ENCODE measurements around the gene ABLIM1.

Gene ABLIM1

DNA sequence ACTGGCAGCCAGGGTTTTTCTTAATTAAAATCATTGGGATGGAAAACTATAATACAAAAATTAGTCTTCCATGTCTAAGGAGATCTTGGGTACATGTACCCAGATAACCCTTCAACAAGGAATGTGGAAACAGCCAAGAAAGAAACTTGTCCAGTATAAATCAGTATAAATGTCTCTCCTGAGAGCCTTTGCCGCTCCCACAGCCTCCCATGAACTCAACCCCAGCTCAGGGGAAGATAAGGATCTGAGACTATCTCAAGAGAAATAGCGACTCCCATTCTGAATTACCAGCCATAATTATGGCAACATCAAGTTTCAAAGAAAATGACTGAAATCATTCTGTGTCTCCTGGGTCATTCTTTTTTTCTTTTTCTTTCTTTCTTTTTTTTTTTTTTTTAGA, 221.1 kb downstream of the ABLIM1 start:
- DNase-seq: no peak

GRCh38 chr10:114432566-114433093, 225.4 kb downstream of the ABLIM1 start:
- no peak for DNase-seq

- no peak for DNase-seq
Measured at GRCh38 chr10:114431414-114432135, 226.5 kb downstream of the ABLIM1 start.

- DNase-seq: no peak
Measured at GRCh38 chr10:114430688-114431413, 227.2 kb downstream of the ABLIM1 start.

GRCh38 chr10:114429581-114430335, 228.3 kb downstream of the ABLIM1 start:
- DNase-seq: no peak

DNA sequence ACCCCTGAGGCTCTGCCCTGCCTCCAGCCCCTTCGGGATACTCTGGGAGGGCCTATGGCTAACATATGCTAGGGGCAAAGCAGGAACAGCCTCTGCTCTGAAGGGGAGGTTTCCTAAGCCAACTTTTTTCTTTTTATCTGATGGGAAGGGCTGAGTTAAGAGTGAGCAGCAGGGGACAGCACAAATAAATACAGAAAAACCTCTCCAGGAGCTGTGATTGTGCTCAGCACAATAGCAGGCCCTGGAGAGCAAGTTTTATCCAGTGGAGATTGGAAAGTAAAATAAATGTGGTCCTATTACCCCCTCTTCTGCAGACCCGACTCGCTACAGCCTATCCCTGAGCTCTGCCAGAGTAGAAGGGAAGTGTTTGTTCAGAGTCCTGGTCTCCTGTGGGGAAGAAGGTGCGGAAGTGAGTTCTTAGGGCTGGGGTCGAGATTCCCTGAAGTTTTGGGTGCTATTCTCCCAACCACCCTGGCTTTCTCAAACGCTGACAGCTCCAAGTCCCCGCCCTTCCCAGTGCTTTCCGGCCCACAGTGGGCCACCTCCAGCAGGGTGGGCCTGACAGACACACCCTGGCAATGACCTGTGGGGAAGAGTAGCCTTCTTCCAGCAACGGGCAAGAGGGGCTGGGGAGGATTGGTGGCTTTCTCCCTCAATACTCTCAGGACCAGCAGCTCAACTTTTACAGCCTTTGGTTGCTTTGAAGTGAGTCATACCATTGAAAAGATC, 230.8 kb downstream of the ABLIM1 start:
- DNase-seq: no peak

DNA sequence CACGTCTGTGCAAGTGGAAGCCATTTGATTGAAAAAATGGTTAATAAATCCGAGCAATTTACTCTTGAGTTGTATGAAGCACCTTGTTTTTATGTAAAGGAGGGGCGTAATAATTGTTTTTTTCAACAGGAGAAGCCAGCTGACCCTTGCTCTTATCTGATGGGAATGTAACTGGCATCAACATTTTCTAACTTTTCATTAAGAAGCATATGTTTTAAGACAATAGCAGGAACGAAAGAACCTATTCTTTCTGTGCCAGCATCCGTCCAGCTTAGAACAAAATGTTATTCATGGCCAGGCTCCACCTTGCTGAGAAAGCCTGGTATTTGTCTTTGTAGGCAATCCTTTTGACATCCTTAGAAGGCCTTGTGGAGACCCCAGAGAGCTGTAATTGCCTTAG, 231.6 kb downstream of the ABLIM1 start:
- no peak for DNase-seq

GRCh38 chr10:114420811-114421485, 237.1 kb downstream of the ABLIM1 start:
- no peak for DNase-seq

DNA sequence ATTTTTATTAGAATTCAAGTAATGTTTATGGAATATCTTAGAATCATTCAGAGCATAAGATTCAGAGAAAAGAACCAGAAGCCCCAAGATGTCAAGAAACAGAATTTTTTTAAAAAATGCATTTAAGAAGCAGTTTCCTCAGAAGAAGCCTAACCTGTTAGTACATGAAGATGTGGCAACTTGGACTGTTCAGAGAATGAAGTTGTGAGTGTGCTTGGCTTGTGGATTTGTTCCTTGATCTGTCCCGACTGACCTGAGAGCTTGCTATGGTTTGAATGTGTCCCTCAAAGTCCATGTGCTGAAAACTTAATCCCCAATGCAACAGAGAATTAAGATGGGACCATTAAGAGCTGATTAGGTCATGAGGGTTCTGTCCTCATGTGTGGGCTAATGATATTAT, 240.0 kb downstream of the ABLIM1 start:
- DNase-seq: no peak

- DNase-seq: no peak
Measured at GRCh38 chr10:114412907-114413797, 244.9 kb downstream of the ABLIM1 start.

GRCh38 chr10:114408968-114409444, 249.1 kb downstream of the ABLIM1 start:
- no peak for DNase-seq

- no peak for DNase-seq
Measured at GRCh38 chr10:114408112-114408967, 249.7 kb downstream of the ABLIM1 start.

DNA sequence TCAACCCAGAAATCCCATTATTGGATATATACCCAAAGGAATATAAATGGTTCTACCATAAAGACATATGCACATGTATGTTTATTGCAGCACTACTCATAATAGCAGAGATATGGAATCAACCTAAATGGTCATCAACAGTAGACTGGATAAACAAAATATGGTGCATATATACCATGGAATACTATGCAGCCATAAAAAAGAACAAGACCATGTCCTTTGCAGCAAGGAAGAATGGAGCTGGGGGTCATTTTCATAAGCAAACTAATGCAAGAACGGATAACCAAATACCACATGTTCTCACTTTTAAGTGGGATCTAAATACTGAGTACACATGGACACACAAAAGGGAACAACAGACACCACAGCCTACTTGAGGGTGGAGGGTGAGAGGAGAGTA, 251.6 kb downstream of the ABLIM1 start:
- DNase-seq: no peak

DNA sequence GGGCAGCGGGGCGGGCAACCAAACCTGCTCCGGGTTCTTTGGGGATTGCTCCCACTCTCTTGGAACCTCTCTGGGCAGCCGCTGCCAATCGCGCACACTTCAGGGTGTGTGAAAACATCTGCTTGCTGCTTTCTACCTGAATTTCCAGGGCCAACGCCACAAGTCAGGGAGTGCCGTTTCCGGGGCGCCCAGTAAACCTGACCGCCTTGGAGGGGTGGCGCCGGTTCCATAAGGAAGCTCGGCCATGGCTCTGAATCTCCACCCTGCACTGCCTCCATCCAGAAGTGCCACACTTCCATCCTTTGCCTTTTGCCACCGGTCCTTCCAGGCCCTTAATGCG, 253.1 kb downstream of the ABLIM1 start:
- no peak for DNase-seq

DNA sequence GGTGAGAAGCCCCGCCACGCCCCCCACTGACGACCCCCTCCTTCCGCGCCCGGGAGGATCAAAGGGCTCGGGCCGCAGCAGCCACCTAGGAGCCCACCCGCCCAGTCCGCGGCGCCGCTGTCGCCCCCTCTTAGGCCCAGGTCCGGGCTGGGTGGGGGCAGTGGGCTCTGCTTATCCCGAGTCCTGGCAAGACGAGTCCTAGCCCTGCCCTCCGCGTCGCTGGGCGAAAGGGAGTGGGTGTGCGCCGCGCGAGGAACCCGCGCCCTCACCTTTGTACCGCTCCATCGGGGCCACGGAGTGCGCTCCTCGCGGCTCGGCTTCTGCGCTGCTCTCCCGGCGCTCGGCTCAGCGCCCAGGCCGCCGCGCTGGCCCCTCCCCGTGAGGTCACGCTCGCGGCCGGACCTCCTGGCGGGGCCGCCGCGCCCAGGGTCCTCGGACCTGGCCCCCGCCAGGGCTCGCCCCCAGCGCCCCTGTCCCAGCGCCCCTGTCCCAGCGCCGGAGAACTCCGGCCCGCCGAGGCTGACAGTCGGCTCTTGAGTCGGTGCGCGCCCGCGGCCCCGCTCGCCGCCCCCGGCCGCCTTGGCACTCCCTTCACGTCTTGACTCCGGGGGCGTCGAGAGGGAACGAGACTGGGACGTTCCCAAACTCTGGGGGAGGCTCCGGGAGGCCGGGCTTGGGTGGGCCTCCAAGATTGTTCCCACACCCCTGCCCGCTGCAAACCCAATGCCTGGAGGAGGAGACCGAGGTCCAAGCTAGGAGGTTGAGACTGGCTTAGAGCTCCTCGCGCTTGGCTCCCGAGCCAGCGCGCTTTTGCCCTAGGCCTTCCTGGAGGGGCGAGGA, 253.7 kb downstream of the ABLIM1 start, which contains the start of gene AFAP1L2:
Gene AFAP1L2 (minus strand): TSS at position 332 of the 840 bp plus-strand sequence. CDS start 47 bp downstream, at position 285.
- DNase-seq: no peak

GRCh38 chr10:114403541-114404161, 254.4 kb downstream of the ABLIM1 start:
- no peak for DNase-seq

GRCh38 chr10:114402871-114403540, 255.1 kb downstream of the ABLIM1 start:
- no peak for DNase-seq

DNA sequence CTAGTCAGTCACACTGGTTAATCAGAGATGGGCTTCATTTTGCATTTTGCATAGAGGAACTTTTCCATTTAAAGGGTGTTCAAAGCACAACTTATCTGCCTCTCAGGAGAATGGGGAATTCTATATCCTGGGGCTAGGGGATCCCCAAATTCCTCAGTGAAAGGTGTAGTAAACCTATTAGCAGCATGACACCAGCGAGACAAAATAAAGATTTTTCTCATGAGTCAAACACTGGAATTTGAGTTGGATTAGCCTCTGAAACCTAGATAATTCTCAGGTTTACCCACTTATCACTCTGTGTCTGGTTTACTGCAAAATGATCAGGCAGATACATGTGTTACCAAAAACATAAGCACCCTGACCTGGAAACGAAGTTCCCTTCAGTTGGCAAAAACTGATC, 255.8 kb downstream of the ABLIM1 start:
- DNase-seq: no peak

All from NCI-H2227 treated with DMSO at 0.1 percent for 48 hours (cell line).